Smooth muscle cell (in vitro differentiated cells): ENCODE results near the gene GNS. TPM values are rescaled to one million over a fixed set of nuclear protein-coding genes. Genes with fewer than 3 reads are reported as not detected.

Experiments used
- DNase-seq: peaks from one replicate; lab custom pipeline; 2025; ENCODE audit not compliant: unreplicated experiment; lab: John Stamatoyannopoulos, UW
- H2AFZ ChIP-seq: fragments of 200-600 bp; sonication (generic); 2 replicates; pipeline ENCODE4 v1.6.0; 2016; ENCODE audit warnings: antibody characterized with exemption, low read depth, mild to moderate bottlenecking
- H3F3A ChIP-seq: fragments of 200-600 bp; sonication (generic); 2 replicates; pipeline ENCODE4 v1.6.0; 2017; ENCODE audit warnings: antibody characterized with exemption, low read depth
- H3K27ac ChIP-seq: fragments of 200-600 bp; sonication (generic); 2 replicates; pipeline ENCODE4 v1.5.1; 2016; ENCODE audit warnings: low read depth, mild to moderate bottlenecking
- H3K27me3 ChIP-seq: fragments of 200-600 bp; sonication (generic); 2 replicates; pipeline ENCODE4 v1.6.1; 2016; ENCODE audit warnings: low read depth, mild to moderate bottlenecking
- H3K36me3 ChIP-seq: fragments of 200-600 bp; sonication (generic); 2 replicates; pipeline ENCODE4 v1.5.1; 2016; ENCODE audit warnings: low read depth
- H3K4me1 ChIP-seq: fragments of 200-600 bp; sonication (generic); 2 replicates; pipeline ENCODE4 v1.5.1; 2016; ENCODE audit warnings: low read depth
- H3K4me2 ChIP-seq: fragments of 200-600 bp; sonication (generic); 2 replicates; pipeline ENCODE4 v1.6.0; 2016; ENCODE audit warnings: mild to moderate bottlenecking
- H3K4me3 ChIP-seq: fragments of 200-600 bp; sonication (generic); 2 replicates; pipeline ENCODE4 v1.5.1; 2016; ENCODE audit warnings: mild to moderate bottlenecking
- H3K79me2 ChIP-seq: fragments of 200-600 bp; sonication (generic); 2 replicates; pipeline ENCODE4 v1.6.0; 2016; ENCODE audit warnings: low read depth, mild to moderate bottlenecking
- H3K9ac ChIP-seq: fragments of 200-600 bp; sonication (generic); 2 replicates; pipeline ENCODE4 v1.6.0; 2016; ENCODE audit warnings: low read depth
- H3K9me3 ChIP-seq: fragments of 200-600 bp; sonication (generic); replicated peaks from 2 replicates; pipeline ENCODE4 v1.5.1; 2016; ENCODE audit warnings: low read depth
- H4K20me1 ChIP-seq: fragments of 200-600 bp; sonication (generic); 2 replicates; pipeline ENCODE4 v1.6.0; 2016; ENCODE audit warnings: low read depth
- whole genome bisulfite sequencing: methylation state at CpG from one replicate; pipeline ENCODE4 v1.1.7; 2016; ENCODE audit warnings: low lambda C conversion rate; 5-methylcytosine and 5-hydroxymethylcytosine counted together
- polyA plus RNA-seq: library from polyadenylated mRNA; unstranded; fragments of >200 nt; fragmentation: Nextera tagmentation; extraction: Ambion mirVana; gene quantifications from 2 replicates; pipeline ENCODE4 v1.2.1, GENCODE V29; 2016
- total RNA-seq: library from RNA; depleted of rRNA; stranded (reverse); fragments of >200 nt; gene quantifications from 2 replicates; pipeline ENCODE4 v1.2.3, GENCODE V29; 2014
- TF ChIP-seq, protein P1 (sequence below): fragments of 200-600 bp; sonication (generic); IDR thresholded peaks from 2 replicates; pipeline ENCODE4 v1.5.1; 2017; ENCODE audit warnings: borderline replicate concordance, mild to moderate bottlenecking, antibody characterized with exemption; ENCODE audit not compliant: insufficient read depth, poor library complexity, severe bottlenecking

The GNS gene
- total and polyA plus RNA-seq, 2 experiments from 2014 or later, result 36.4 to 64.9 TPM

GRCh38 chr12:64714551-64714968 is 44.6 kb downstream of the GNS start:
- DNase-seq, result no peak
- no peaks in the 10 kb centered on the region for H3K9me3 ChIP-seq
- TF ChIP-seq, protein P1, sequence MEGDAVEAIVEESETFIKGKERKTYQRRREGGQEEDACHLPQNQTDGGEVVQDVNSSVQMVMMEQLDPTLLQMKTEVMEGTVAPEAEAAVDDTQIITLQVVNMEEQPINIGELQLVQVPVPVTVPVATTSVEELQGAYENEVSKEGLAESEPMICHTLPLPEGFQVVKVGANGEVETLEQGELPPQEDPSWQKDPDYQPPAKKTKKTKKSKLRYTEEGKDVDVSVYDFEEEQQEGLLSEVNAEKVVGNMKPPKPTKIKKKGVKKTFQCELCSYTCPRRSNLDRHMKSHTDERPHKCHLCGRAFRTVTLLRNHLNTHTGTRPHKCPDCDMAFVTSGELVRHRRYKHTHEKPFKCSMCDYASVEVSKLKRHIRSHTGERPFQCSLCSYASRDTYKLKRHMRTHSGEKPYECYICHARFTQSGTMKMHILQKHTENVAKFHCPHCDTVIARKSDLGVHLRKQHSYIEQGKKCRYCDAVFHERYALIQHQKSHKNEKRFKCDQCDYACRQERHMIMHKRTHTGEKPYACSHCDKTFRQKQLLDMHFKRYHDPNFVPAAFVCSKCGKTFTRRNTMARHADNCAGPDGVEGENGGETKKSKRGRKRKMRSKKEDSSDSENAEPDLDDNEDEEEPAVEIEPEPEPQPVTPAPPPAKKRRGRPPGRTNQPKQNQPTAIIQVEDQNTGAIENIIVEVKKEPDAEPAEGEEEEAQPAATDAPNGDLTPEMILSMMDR, result no peak
- no peak overlapping the region for H3K27ac ChIP-seq
- peaks cover 6% of the 10 kb centered on the region for H3K36me3 ChIP-seq
- 90% methylated on average over 5 of the region's 5 CpGs for WGBS
- H2AFZ ChIP-seq, result no peak overlapping the region
- no peaks in the 10 kb centered on the region for H3F3A ChIP-seq
- H3K4me3 ChIP-seq, result no peak overlapping the region
- no peaks in the 10 kb centered on the region for H3K4me1 ChIP-seq
- no peaks in the 10 kb centered on the region for H3K79me2 ChIP-seq
- H3K4me2 ChIP-seq, result no peak overlapping the region
- H3K9ac ChIP-seq, result no peak overlapping the region
- no peaks in the 10 kb centered on the region for H4K20me1 ChIP-seq
- no peaks in the 10 kb centered on the region for H3K27me3 ChIP-seq

DNA sequence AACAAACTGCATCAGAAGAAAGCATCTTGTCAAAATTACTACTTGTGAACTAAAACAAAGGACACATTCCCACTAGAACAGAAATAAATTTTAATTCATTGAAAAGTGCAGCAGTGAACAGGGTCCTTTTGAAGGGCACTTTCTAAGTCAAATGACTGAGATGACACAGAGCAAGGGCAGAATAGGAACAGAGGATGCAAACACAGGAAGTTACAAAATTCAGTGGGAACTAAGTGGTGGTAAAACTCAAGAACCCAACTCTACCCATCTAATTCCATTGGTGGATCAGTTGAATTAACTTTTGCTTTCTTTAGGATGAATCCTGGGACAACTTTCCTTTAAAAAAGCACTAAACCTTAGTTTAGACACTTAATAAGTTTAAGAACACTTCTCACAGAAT is 45.8 kb downstream of the GNS start:
- H3K27ac ChIP-seq, result no peak overlapping the region
- H3K79me2 ChIP-seq, result no peaks in the 10 kb centered on the region
- no peak overlapping the region for H3K4me3 ChIP-seq
- H2AFZ ChIP-seq, result no peak overlapping the region
- H4K20me1 ChIP-seq, result no peaks in the 10 kb centered on the region
- TF ChIP-seq, protein P1, result no peak
- H3F3A ChIP-seq, result no peaks in the 10 kb centered on the region
- H3K9ac ChIP-seq, result no peak overlapping the region
- H3K27me3 ChIP-seq, result no peaks in the 10 kb centered on the region
- no peaks in the 10 kb centered on the region for H3K4me1 ChIP-seq
- no peak for DNase-seq
- no peak overlapping the region for H3K4me2 ChIP-seq
- no peaks in the 10 kb centered on the region for H3K9me3 ChIP-seq
- H3K36me3 ChIP-seq, result peaks cover 6% of the 10 kb centered on the region

GRCh38 chr12:64709429-64709828 is 49.8 kb downstream of the GNS start:
- H4K20me1 ChIP-seq, result no peaks in the 10 kb centered on the region
- no peaks in the 10 kb centered on the region for H3K4me1 ChIP-seq
- H3K36me3 ChIP-seq, result no peaks in the 10 kb centered on the region
- no peak overlapping the region for H3K27ac ChIP-seq
- no peak overlapping the region for H3K4me3 ChIP-seq
- H3K27me3 ChIP-seq, result no peaks in the 10 kb centered on the region
- H3F3A ChIP-seq, result no peaks in the 10 kb centered on the region
- no peaks in the 10 kb centered on the region for H3K9me3 ChIP-seq
- H3K79me2 ChIP-seq, result no peaks in the 10 kb centered on the region
- DNase-seq, result no peak
- no peak overlapping the region for H3K9ac ChIP-seq
- 91% methylated on average over 2 of the region's 2 CpGs for WGBS
- no peak overlapping the region for H3K4me2 ChIP-seq
- TF ChIP-seq, protein P1, result no peak
- no peak overlapping the region for H2AFZ ChIP-seq

- Histone ChIP-seq H3K4me2 (no peak overlapping the region), H3K9ac (no peak overlapping the region), H3K79me2 (no peaks in the 10 kb centered on the region), H2AFZ (no peak overlapping the region), H3K36me3 (no peaks in the 10 kb centered on the region), H3K27ac (no peak overlapping the region), H3K4me1 (no peaks in the 10 kb centered on the region), H3F3A (no peaks in the 10 kb centered on the region), H4K20me1 (no peaks in the 10 kb centered on the region), H3K27me3 (no peaks in the 10 kb centered on the region), H3K4me3 (no peak overlapping the region), H3K9me3 (no peaks in the 10 kb centered on the region)
- WGBS, result 90% methylated on average over 2 of the region's 2 CpGs
- TF ChIP-seq, protein P1, result no peak
- DNase-seq, result no peak
Measured at GRCh38 chr12:64707926-64708325, 51.3 kb downstream of the GNS start.
